ENCODE data around the gene WNT11. TPM values are rescaled to one million over a fixed set of nuclear protein-coding genes. Genes with fewer than 3 reads are reported as not detected.

Gene WNT11
- total and polyA plus RNA-seq, 2 of the 13 experiments (the other 11 are each of a cell fraction or from before 2014, with no cell fraction given), result 0.34 to 0.66 TPM

DNA sequence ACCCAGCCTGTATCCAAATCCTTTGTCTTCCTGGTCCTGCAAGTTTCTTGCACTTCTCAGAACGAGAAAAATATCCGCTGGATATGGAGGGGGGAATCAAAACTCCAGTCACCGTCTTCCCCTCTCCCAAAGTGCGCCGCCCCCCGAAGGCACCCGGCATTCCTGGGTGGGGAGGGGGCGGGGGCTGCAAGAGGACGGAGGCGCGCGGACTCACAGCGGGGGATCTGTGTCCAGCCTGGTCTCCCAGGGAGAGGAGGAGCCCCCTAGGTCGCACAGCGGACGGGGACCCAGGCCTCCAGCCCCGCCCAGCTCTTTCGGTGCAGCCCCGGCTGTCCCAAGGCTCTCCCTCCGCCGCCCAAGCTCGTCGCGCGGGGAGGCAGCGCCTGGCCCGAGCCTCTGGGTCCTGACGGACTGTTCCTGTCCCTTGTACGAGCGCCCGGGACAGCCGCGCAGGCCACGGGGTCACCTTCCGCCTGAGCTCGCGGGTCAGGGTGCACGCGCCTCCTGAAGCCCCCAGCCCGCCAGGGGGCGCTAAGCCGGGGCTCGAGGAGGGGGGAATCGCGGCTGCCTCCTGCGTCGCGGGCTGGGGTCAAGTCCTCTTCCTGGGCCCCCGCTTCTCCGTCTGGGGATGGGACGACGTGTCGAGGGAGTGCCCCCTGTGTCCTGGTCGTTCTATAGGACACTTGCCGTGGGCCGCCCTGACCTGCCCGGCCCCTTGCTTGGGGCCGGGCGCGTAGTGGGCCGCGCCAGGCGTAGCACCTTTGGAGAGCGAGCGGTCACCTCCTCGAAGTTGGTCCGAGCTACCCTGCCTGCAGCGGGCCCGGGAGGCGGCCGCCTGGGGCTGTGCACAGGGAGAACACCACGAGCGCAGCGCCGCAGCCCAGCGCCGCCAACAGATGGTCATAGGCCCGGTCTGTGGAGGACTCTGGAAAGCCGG lies 2.4 kb upstream of the WNT11 start (continued):
- no peak for TF ChIP-seq NONO (IDR thresholded peaks at IDR 0.05)
- TF ChIP-seq NONO (CRISPR knock-in tag; conservative IDR thresholded peaks at IDR 0.05), result peak; percentile 46
- no peak for TF ChIP-seq ADNP (CRISPR knock-in tag; IDR thresholded peaks at IDR 0.05)
- no peak for TF ChIP-seq TMF1 (CRISPR knock-in tag; IDR thresholded peaks at IDR 0.05; ENCODE audit: low read depth)
- TF ChIP-seq ZNF713 (CRISPR knock-in tag; IDR thresholded peaks at IDR 0.05), result no peak
- TF ChIP-seq, protein P1, sequence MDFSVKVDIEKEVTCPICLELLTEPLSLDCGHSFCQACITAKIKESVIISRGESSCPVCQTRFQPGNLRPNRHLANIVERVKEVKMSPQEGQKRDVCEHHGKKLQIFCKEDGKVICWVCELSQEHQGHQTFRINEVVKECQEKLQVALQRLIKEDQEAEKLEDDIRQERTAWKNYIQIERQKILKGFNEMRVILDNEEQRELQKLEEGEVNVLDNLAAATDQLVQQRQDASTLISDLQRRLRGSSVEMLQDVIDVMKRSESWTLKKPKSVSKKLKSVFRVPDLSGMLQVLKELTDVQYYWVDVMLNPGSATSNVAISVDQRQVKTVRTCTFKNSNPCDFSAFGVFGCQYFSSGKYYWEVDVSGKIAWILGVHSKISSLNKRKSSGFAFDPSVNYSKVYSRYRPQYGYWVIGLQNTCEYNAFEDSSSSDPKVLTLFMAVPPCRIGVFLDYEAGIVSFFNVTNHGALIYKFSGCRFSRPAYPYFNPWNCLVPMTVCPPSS (IDR thresholded peaks at IDR 0.05), result no peak
- TF ChIP-seq EED (CRISPR knock-in tag; IDR thresholded peaks at IDR 0.05), result peak; percentile 23; the same call in 1 of the 2 replicates
- no peak for TF ChIP-seq ZNF780A (CRISPR knock-in tag; IDR thresholded peaks at IDR 0.05)
- no peak for TF ChIP-seq RARG (CRISPR knock-in tag; IDR thresholded peaks at IDR 0.05; ENCODE audit: low read depth)
- peak; percentile 40 for TF ChIP-seq AGO1 (IDR thresholded peaks at IDR 0.05; ENCODE audit: low read depth, low read length, poor library complexity, severe bottlenecking)
- TF ChIP-seq ZNF672 (CRISPR knock-in tag; IDR thresholded peaks at IDR 0.05), result no peak
- TF ChIP-seq ZNF670 (CRISPR knock-in tag; IDR thresholded peaks at IDR 0.05; ENCODE audit: borderline replicate concordance), result no peak
- no peak for TF ChIP-seq ARNT (IDR thresholded peaks at IDR 0.05)
- TF ChIP-seq ZNF850 (CRISPR knock-in tag; conservative IDR thresholded peaks at IDR 0.05), result no peak
- TF ChIP-seq, protein P2, sequence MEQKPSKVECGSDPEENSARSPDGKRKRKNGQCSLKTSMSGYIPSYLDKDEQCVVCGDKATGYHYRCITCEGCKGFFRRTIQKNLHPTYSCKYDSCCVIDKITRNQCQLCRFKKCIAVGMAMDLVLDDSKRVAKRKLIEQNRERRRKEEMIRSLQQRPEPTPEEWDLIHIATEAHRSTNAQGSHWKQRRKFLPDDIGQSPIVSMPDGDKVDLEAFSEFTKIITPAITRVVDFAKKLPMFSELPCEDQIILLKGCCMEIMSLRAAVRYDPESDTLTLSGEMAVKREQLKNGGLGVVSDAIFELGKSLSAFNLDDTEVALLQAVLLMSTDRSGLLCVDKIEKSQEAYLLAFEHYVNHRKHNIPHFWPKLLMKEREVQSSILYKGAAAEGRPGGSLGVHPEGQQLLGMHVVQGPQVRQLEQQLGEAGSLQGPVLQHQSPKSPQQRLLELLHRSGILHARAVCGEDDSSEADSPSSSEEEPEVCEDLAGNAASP (CRISPR knock-in tag; IDR thresholded peaks at IDR 0.05; ENCODE audit: borderline replicate concordance), result no peak
- no peak for TF ChIP-seq ATF7 (IDR thresholded peaks at IDR 0.05)
- TF ChIP-seq ATF7 (CRISPR knock-in tag; IDR thresholded peaks at IDR 0.05), result no peak
- no peak for TF ChIP-seq SOX6 (IDR thresholded peaks at IDR 0.05)
- TF ChIP-seq SOX6 (CRISPR knock-in tag; IDR thresholded peaks at IDR 0.05), result peak; percentile 35
- no peak for TF ChIP-seq CBX1 (IDR thresholded peaks at IDR 0.05; ENCODE audit: low read depth)
- TF ChIP-seq KLF12 (CRISPR knock-in tag; IDR thresholded peaks at IDR 0.05; ENCODE audit: borderline replicate concordance), result no peak
- TF ChIP-seq ZNF720 (CRISPR knock-in tag; IDR thresholded peaks at IDR 0.05), result no peak
- TF ChIP-seq ZNF891 (CRISPR knock-in tag; IDR thresholded peaks at IDR 0.05), result no peak
- TF ChIP-seq ZNF703 (CRISPR knock-in tag; IDR thresholded peaks at IDR 0.05; ENCODE audit: borderline replicate concordance), result no peak; the same call in 1 of the 2 replicates
- no peak for TF ChIP-seq CHD4 (IDR thresholded peaks at IDR 0.05; ENCODE audit: borderline replicate concordance, low read length)
- TF ChIP-seq KDM6A (CRISPR knock-in tag; IDR thresholded peaks at IDR 0.05; ENCODE audit: low read depth), result no peak
- peak; percentile 55 for TF ChIP-seq NR2F6 (IDR thresholded peaks at IDR 0.05)
- peak; percentile 92 for TF ChIP-seq NR2F6 (CRISPR knock-in tag; IDR thresholded peaks at IDR 0.05)
- no peak; the same call in 1 of the 2 replicates for TF ChIP-seq ZNF563 (CRISPR knock-in tag; IDR thresholded peaks at IDR 0.05)
- TF ChIP-seq IRF2 (CRISPR knock-in tag; IDR thresholded peaks at IDR 0.05), result no peak
- TF ChIP-seq HOXA3 (CRISPR knock-in tag; IDR thresholded peaks at IDR 0.05), result peak; percentile 38; the same call in 1 of the 2 replicates
- TF ChIP-seq DMAP1 (CRISPR knock-in tag; IDR thresholded peaks at IDR 0.05), result no peak
- no peak for TF ChIP-seq CENPT (CRISPR knock-in tag; IDR thresholded peaks at IDR 0.05; ENCODE audit: low read depth)
- TF ChIP-seq ZNF530 (CRISPR knock-in tag; IDR thresholded peaks at IDR 0.05; ENCODE audit: low read depth), result no peak
